HG02678 (cell line): ENCODE results near the gene GYS2.
"Not testable (repeated sequence)": the region's sequence is repeated elsewhere in the genome, so short reads cannot be mapped to it uniquely, and the experiment has no call there.

Experiments used
- ATAC-seq: cut with Tn5 transposase; IDR thresholded peaks from one replicate; pipeline ENCODE4 v1.9.1; 2021; ENCODE audit warnings: mild to moderate bottlenecking, moderate library complexity; ENCODE audit not compliant: unreplicated experiment

Gene GYS2

DNA sequence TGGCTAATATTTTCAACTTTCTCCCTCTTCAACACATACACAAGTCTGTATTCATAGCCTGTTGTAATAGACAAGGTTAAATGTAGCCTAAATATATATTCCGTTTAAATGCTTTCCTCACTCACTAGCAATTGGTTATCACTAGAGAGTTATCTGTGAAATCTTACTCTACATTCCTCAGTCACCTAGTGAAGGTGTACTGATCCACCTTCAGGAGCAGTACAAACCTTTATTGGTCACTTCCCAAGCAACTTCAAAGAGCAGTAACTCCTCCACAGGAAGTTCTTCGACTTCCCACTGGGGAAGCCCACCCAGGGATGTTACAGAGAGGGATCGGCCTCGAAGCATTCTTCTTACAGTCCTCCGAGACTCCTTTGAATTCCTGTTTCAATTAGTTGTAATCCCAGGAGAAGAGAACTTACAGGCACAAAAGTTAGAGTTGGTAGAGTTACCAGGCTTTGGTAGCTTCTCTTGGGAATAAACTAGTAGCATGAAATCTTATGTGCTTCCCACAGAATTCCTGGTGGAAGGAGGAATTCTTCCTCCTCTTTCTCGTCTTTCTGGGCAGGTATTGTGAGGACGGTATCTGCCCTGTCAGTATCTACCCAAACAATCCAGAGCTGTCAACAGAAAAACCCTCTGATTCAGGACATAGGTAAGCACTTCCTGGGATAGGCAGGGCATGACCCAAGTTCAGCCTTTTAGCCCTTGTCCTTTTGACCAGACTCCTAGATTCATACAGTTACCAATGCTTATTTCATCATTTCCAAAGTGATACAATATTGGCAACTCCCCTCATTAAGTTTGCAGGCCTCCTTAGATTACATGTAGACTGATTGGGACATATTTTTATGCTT, at the start of gene GYS2:
Gene GYS2, minus strand, starts transcription at position 603 of the 857 bp plus-strand sequence. Its CDS starts 255 bp downstream, at position 348.
- ATAC-seq: no peak

DNA sequence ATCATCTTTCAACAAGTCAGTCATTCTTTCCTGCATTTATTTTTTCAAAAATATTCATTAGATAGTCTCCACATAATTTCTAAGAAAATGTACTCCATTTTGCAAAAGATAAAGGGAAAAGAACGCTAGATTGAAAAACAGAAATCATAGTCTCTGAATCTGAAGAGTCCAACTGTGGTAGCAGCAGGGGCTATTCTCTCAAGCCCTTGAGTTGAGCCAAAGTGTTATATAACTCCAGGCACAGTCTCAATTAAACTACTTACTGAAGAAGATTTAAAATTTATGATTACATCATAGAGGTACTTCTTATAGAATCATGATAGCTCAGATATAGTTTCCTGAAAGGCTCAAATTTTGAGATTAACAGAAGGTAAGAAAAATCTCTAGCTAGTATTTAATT, 47.2 kb upstream of the GYS2 start:
- ATAC-seq: no peak

- ATAC-seq: no peak
Observed at GRCh38 chr12:21650997-21651396, 46.4 kb upstream of the GYS2 start.

DNA sequence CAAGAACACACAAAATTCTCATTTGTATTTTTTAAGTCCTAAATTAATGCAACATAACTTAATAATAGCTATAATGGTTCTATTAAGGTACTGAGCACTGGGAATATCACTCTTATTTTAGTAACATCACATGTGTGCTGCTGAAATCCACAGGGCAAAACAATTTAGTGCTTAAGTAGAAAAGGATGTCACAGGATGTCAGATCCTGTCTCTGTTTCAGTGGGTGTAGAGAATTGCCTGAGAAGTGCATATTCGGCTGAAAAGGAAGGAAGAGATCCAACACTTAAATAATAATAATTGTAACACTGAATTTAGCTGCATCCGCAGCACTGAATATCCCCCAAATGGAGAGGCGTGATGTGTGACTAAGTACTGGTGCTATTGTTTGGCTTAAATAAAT, 44.4 kb upstream of the GYS2 start:
- ATAC-seq: no peak

GRCh38 chr12:21648378-21648777, 43.7 kb upstream of the GYS2 start:
- no peak for ATAC-seq

GRCh38 chr12:21647179-21647578, 42.5 kb upstream of the GYS2 start:
- ATAC-seq: no peak

DNA sequence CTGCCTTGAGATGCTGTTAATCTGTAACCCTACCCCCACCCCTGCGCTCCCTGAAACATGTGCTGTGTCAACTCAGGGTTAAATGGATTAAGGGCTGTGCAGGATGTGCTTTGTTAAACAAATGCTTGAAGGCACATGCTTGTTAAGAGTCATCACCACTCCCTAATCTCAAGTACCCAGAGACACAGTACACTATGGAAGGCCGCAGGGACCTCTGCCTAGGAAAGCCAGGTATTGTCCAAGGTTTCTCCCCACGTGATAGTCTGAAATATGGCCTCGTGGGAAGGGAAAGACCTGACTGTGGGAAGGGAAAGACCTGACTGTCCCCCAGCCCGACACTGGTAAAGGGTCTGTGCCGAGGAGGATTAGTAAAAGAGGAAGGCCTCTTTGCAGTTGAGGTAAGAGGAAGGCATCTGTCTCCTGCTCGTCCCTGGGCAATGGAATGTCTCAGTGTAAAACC, 40.4 kb upstream of the GYS2 start:
- not testable (repeated sequence) for ATAC-seq

GRCh38 chr12:21644516-21644915, 39.9 kb upstream of the GYS2 start:
- no peak for ATAC-seq

DNA sequence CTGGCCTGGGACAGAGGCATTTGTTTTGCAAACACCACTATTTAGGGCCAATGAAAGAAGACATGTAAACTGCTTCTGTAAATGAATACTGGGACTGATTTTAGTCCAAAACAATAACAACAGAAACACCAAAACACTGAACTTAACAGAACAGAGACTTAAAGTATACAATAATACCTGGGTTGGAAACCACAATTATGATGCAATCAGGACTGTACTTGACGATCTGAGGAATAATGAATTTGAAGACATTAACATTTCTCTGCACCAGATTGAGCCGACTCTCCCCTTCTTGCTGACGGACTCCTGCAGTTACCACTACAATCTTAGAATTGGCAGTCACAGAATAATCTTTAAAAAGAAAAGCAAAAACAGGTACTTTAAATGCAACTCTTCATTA, 39.1 kb upstream of the GYS2 start:
- ATAC-seq: no peak

- peak; percentile 67 for ATAC-seq
Observed at GRCh38 chr12:21642707-21643389, 38.2 kb upstream of the GYS2 start.

DNA sequence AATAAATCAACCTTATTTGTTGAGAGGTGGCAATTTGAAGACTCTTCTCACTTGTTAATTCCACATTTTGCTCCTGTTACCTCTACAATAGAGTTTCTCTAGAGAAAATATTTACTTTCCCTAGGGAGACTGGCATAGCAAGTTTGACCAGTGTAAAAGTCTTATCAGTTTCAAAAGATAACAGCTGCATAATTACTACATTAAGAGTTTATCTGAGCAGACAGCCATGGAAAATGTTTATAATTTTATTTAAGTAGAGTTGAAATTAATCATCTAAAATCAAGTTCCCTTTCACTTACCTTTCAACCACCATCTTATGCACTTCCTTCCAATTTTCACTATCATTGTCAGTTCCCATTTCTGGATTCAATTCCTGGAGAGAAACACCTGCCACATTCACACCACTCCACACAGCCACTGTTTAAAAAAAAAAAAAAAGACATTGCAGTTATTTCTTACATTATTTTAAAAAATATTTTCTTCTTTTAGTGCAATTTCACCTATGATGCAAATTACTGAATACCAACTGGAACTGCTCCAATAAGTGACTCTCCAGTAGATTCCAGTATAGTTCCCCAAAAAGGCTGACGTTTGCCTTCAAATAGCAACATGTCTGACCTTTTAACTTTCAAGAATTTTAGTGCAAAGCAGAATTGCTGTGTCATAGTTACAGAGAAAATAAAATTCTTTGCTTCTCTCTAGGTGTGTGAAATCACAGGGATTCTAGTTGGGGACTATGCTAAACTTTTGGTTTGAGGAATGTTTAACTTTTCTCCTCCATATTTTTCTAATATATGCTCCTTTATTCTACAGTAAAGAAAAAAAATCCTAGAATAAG, 33.6 kb upstream of the GYS2 start:
- no peak for ATAC-seq

- ATAC-seq: no peak
Observed at GRCh38 chr12:21634245-21634644, 29.6 kb upstream of the GYS2 start.

GRCh38 chr12:21631367-21631766, 26.7 kb upstream of the GYS2 start:
- ATAC-seq: no peak

DNA sequence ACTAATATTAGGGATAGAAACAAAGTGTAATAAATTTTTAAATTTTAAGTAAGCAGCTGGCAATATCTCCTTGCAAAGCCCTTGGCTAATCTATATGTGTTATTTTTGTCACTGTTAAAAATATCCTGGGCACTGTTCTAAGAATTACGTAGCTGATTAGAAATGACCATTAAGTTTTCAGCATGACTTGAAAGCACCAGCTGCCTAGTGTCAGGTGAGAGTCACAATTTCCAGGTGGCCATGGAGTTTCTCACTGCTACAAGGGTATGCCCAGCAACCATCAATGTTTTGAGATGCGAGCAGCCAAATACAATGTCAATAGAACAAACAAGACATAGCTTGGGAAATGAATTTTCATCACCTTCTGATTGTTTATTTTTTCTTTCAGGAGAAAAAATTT, 23.3 kb upstream of the GYS2 start:
- ATAC-seq: no peak

- ATAC-seq: no peak
Observed at GRCh38 chr12:21618566-21618965, 13.9 kb upstream of the GYS2 start.

- no peak for ATAC-seq
Observed at GRCh38 chr12:21617030-21617429, 12.4 kb upstream of the GYS2 start.

- ATAC-seq: no peak
Observed at GRCh38 chr12:21615431-21615830, 10.8 kb upstream of the GYS2 start.

DNA sequence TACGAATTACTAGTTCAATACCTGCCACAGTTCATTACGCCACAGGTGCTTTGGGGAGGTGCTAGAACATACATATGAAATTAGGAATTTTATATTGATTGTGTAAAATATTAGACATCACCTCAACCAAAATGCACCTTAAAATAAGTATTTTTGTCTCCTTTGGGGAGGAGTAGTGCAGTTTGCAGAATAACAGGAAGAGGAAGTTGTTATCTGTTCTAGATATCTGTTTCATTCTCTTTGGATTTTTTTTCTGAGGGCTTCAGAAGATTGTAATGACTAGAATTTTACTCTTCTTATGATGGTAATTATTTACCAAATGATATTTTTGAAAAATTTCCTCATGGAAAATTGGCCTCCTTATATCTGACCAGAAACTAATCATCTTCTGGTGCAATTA, 9.9 kb upstream of the GYS2 start:
- no peak for ATAC-seq

- no peak for ATAC-seq
Observed at GRCh38 chr12:21613931-21614330, 9.3 kb upstream of the GYS2 start.

- no peak for ATAC-seq
Observed at GRCh38 chr12:21608196-21608595, 3.5 kb upstream of the GYS2 start.

DNA sequence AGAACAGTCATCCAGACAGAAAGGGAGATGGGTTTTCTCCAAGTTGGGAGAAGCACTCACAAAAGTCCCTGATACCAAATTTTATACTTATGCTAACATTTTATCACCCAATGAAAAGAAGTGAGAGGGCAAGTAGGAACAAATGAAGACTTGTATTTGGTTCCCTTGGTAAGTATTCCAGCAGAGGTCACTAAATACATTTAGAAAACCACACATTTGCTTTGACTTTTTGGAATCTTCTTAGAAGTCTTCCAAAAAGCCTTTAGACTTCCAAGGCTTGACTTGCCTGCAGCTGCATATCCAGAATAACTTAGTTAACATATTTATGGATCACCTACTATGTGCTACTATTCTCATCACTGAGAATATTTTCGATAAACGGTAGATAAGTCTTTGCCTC, 3.1 kb upstream of the GYS2 start:
- no peak for ATAC-seq
